GM19397 (cell line): ENCODE results near the gene ST8SIA6.
A peak's percentile ranks its signal among the peaks of the same experiment; 100 is the strongest.
"Not testable (repeated sequence)": the region's sequence is repeated elsewhere in the genome, so short reads cannot be mapped to it uniquely, and the experiment has no call there.

ENCODE experiments used
- ATAC-seq: cut with Tn5 transposase; IDR thresholded peaks from one replicate; pipeline ENCODE4 v1.9.1; 2021; ENCODE audit warnings: mild to moderate bottlenecking, moderate library complexity; ENCODE audit not compliant: unreplicated experiment

The ST8SIA6 gene

GRCh38 chr10:17460756-17461155, 6.4 kb upstream of the ST8SIA6 start:
- no peak for ATAC-seq

GRCh38 chr10:17457083-17457482, 2.7 kb upstream of the ST8SIA6 start:
- ATAC-seq, result no peak

GRCh38 chr10:17456032-17456548, 1.7 kb upstream of the ST8SIA6 start:
- ATAC-seq, result no peak

GRCh38 chr10:17455015-17455520, 673 bp upstream of the ST8SIA6 start:
- no peak for ATAC-seq

- peak; percentile 25 for ATAC-seq
These were observed 863 bp downstream of the ST8SIA6 start for GRCh38 chr10:17453373-17454091.

- ATAC-seq, result no peak
These were observed 1.4 kb downstream of the ST8SIA6 start for GRCh38 chr10:17453035-17453372.

GRCh38 chr10:17452060-17452841, 2.1 kb downstream of the ST8SIA6 start:
- ATAC-seq, result no peak

- ATAC-seq, result no peak
These were observed 4.4 kb downstream of the ST8SIA6 start for GRCh38 chr10:17450024-17450423.

- ATAC-seq, result no peak
These were observed 8.9 kb downstream of the ST8SIA6 start for GRCh38 chr10:17445400-17445998.

- ATAC-seq, result no peak
These were observed 10.0 kb downstream of the ST8SIA6 start for GRCh38 chr10:17444388-17444714.

GRCh38 chr10:17443707-17444387, 10.5 kb downstream of the ST8SIA6 start:
- ATAC-seq, result peak; percentile 64

- ATAC-seq, result no peak
These were observed 15.8 kb downstream of the ST8SIA6 start for GRCh38 chr10:17438583-17438982.

GRCh38 chr10:17436578-17436977, 17.8 kb downstream of the ST8SIA6 start:
- ATAC-seq, result not testable (repeated sequence)

- ATAC-seq, result no peak
These were observed 18.4 kb downstream of the ST8SIA6 start for GRCh38 chr10:17435953-17436352.

- ATAC-seq, result no peak
These were observed 19.2 kb downstream of the ST8SIA6 start for GRCh38 chr10:17435187-17435586.

GRCh38 chr10:17432723-17433122, 21.7 kb downstream of the ST8SIA6 start:
- no peak for ATAC-seq

- ATAC-seq, result no peak
These were observed 22.5 kb downstream of the ST8SIA6 start for GRCh38 chr10:17431871-17432311.

GRCh38 chr10:17430647-17431355, 23.6 kb downstream of the ST8SIA6 start:
- peak; percentile 51 for ATAC-seq

GRCh38 chr10:17429490-17429889, 24.9 kb downstream of the ST8SIA6 start:
- no peak for ATAC-seq

- ATAC-seq, result no peak
These were observed 25.9 kb downstream of the ST8SIA6 start for GRCh38 chr10:17428351-17429097.
